ENCODE results near the gene OR7G2.
"Not testable (repeated sequence)": the region's sequence is repeated elsewhere in the genome, so short reads cannot be mapped to it uniquely, and the experiment has no call there.

OR7G2 gene

GRCh38 chr19:9073806-9074205 is 33.5 kb downstream of the OR7G2 start:
- in situ Hi-C loops (cut with HindIII; ENCODE audit: low pct_ligation_motif_present, low sequenced_read_pairs), result no loop called here
- no peak for TF ChIP-seq CTCF (IDR thresholded peaks at IDR 0.05; ENCODE audit: low read depth, low read length, missing control alignments)
- H3K36me3 ChIP-seq (replicated peaks), result no peaks in the 10 kb centered on the region
- H3K27me3 ChIP-seq (replicated peaks), result no peaks in the 10 kb centered on the region
- DNase-seq, result no peak
- no peak overlapping the region for H3K4me3 ChIP-seq (ENCODE audit: low read depth, low read length)
- no peak overlapping the region for H3K27ac ChIP-seq

GRCh38 chr19:9071720-9072119 is 35.6 kb downstream of the OR7G2 start:
- H3K27me3 ChIP-seq (replicated peaks); H3K36me3 ChIP-seq (replicated peaks); H3K4me3 ChIP-seq (ENCODE audit: low read depth, low read length); DNase-seq; H3K27ac ChIP-seq; in situ Hi-C loops (cut with HindIII; ENCODE audit: low pct_ligation_motif_present, low sequenced_read_pairs): not testable (repeated sequence)

GRCh38 chr19:9070066-9070465 is 37.2 kb downstream of the OR7G2 start:
- no peak for TF ChIP-seq CTCF (IDR thresholded peaks at IDR 0.05; ENCODE audit: low read depth, low read length, missing control alignments)
- no peak for DNase-seq
- H3K27ac ChIP-seq, result no peak overlapping the region
- H3K36me3 ChIP-seq (replicated peaks), result no peaks in the 10 kb centered on the region
- in situ Hi-C loops (cut with HindIII; ENCODE audit: low pct_ligation_motif_present, low sequenced_read_pairs), result no loop called here
- H3K27me3 ChIP-seq (replicated peaks), result no peaks in the 10 kb centered on the region
- no peak overlapping the region for H3K4me3 ChIP-seq (ENCODE audit: low read depth, low read length)

- Histone ChIP-seq H3K27me3 (replicated peaks) (no peaks in the 10 kb centered on the region), H3K27ac (no peak overlapping the region), H3K4me3 (ENCODE audit: low read depth, low read length) (no peak overlapping the region), H3K36me3 (replicated peaks) (no peaks in the 10 kb centered on the region)
- no peak for DNase-seq
- in situ Hi-C loops (cut with HindIII; ENCODE audit: low pct_ligation_motif_present, low sequenced_read_pairs), result no loop called here
- TF ChIP-seq CTCF (IDR thresholded peaks at IDR 0.05; ENCODE audit: low read depth, low read length, missing control alignments), result no peak
Measured at GRCh38 chr19:9065457-9066014, 41.7 kb downstream of the OR7G2 start.

- no peak for DNase-seq
- H3K4me3 ChIP-seq (ENCODE audit: low read depth, low read length), result no peak overlapping the region
- in situ Hi-C loops (cut with HindIII; ENCODE audit: low pct_ligation_motif_present, low sequenced_read_pairs), result no loop called here
- TF ChIP-seq CTCF (IDR thresholded peaks at IDR 0.05; ENCODE audit: low read depth, low read length, missing control alignments), result no peak
- H3K36me3 ChIP-seq (replicated peaks), result no peaks in the 10 kb centered on the region
- no peaks in the 10 kb centered on the region for H3K27me3 ChIP-seq (replicated peaks)
- H3K27ac ChIP-seq, result no peak overlapping the region
Measured at GRCh38 chr19:9061879-9062278, 45.4 kb downstream of the OR7G2 start.

- in situ Hi-C loops (cut with HindIII; ENCODE audit: low pct_ligation_motif_present, low sequenced_read_pairs), result no loop called here
- no peaks in the 10 kb centered on the region for H3K36me3 ChIP-seq (replicated peaks)
- TF ChIP-seq CTCF (IDR thresholded peaks at IDR 0.05; ENCODE audit: low read depth, low read length, missing control alignments), result no peak
- H3K4me3 ChIP-seq (ENCODE audit: low read depth, low read length), result no peak overlapping the region
- no peaks in the 10 kb centered on the region for H3K27me3 ChIP-seq (replicated peaks)
- no peak overlapping the region for H3K27ac ChIP-seq
- DNase-seq, result no peak
Measured at GRCh38 chr19:9060564-9061340, 46.5 kb downstream of the OR7G2 start.
